Limb (tissue), 2 donors: Measurements from ENCODE around the gene RINT1.

Experiments used
- DNase-seq, 2 donors: peaks; one replicate each; pipeline ENCODE4 v3.0.0-alpha.2; 2016; ENCODE audit errors: extremely low spot score in 2 of 2

RINT1 gene

DNA sequence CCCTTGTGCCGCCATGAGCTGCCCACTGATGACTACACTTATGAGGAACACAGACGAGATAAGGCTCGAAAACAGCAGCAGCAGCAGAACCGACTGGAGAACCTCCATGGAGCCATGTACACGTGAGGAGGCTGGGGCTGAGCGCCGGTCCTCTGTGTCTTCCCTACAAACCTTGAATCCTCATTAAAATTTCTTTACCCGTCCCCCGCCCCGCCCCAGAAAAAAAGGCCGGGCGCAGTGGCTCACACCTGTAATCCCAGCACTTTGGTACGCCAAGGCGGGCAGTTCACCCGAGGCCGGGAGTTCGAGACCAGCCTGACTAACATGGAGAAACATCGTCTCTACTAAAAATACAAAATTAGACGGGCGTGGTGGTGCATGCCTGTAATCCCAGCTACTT is 1.5 kb upstream of the RINT1 start:
- no peak for DNase-seq

DNA sequence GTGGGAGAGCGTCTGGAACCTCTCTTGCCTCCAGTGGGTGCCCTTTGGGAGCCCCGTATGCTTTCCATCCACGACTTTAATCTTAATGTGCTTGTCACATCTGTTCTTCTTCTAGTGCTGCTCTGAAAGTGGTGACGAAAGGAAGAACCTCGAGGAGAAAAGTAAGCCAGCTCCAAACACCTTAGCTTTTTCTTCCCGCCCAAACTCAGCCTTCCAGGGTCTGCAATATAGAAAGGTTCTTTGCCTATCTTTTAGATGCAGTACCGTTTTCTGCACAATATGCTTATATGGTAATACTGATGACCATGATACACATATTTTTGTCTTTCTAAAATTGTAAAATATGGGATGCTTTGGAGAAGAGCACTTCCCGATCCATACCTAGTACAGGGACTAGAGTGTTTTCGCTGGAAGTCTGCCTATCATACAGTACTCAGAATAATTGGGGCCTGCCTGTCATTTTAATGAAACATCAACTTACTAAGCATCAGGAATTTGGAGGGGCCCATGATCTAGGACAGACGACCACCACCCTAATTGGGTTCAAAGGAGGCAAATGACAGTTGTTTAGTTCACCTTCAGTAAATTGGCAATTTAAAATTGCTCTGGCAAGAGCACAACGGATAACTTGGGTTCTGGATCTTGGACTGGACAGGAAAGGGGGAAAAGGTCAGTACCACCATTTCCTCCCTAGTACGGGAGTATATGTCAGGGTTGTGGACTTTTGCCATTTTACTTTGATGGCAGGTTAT is 884 bp downstream of the RINT1 start:
- DNase-seq = no peak

DNA sequence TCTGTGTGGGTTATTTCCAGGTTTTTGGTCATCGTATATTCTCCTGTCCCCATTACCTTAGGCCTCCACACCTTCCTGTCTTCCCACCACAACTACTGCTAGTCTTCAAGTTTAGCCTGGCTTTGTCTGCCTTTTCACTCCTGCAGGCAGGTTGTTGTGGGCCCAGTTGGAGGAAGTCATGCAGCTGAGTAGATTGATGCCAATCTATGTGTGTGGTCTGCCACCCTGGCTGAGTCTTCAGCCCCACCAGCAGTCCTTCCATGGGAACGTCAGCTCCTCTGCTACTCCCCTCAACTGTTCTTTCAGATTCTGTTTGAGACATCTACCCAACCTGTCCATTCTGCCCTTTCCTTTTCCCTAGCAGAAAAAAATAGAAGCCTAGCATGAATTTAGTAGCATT is 6.3 kb downstream of the RINT1 start:
- no peak for DNase-seq

DNA sequence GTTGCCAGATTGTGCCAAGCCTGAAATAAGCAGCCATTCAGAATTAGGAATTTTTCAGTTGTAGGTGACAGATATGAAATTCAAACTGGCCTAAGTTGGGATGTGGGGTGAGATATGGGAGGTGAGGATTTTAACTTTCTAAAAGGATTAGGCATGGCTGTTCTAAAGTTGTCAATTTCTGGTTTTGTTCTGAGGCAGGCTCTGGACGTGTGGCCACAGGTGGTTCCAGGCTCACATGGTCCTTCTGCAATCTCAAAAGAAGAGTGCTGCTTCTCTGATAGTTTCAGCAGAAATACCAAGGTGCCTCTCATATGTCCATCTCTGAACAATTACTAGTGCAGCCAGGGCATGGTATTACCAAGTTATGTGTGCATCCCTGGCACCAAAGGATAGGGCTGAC is 27.9 kb downstream of the RINT1 start:
- DNase-seq = no peak

DNA sequence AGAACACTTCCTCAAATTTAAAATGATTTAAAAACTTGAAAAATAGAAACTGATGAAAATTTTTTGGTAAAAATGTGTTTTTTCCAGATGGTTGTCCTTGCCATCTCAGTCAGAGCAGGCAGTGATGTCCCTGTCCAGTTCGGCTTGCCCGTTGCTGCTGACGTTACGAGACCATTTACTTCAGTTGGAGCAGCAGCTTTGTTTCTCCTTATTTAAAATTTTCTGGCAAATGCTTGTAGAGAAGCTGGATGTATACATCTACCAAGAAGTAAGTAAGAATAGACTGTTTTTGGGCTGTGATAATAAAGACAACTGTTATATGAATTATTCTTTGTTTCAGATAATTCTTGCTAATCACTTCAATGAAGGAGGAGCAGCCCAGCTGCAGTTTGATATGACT is 33.2 kb downstream of the RINT1 start:
- no peak for DNase-seq

DNA sequence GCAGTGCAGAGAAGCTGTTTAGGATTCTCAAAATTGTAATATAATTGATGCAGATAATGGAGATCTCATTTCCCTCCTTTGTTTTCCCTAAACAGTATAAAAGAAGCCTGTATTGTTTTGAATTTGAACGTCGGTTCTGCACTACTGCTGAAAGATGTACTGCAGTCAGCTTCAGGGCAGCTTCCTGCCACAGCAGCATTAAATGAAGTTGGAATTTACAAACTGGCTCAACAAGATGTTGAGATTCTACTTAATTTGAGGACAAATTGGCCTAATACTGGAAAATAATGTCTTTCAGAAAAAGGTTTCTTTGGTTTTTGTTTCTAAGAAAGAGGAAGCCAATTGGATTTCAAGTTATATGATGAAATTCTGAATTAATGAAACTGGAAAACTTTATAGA is 35.0 kb downstream of the RINT1 start:
- no peak for DNase-seq

DNA sequence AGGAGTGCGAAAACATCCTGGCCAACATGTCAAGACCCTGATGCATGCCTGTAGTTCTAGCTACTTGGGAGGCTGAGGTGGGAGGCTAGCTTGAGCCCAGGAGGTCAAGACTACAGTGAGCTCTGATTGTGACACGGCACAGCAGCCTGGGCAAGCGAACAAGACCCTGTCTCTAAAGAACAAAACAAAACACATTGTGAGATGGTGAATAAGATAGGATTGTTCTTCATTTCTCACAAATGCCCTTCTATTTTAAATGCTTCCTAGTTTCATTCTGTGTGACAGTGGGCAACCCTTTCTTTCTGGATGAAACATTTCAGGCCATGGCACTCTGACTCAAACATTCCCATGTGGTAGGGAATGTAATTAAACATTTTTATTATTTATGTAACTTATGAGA is 35.8 kb downstream of the RINT1 start:
- DNase-seq = no peak

DNA sequence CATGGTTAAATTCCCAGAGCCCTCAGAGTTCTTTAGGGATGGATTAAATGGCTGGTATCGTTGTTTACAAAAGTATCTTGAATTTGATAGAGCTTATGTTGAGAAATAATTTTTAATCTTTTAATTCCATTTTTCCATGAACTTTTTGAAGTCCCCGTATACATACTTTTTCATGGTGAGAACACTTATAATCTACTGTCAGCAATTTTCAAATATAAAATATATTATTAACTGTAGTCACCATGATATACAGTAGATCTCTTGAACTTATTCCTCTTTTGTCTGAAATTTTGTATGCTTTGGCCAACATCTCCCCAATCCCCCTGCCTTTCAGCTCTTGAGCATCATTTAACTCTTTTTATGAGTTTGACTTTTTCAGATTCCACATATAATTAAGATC is 39.9 kb downstream of the RINT1 start:
- no peak for DNase-seq

DNA sequence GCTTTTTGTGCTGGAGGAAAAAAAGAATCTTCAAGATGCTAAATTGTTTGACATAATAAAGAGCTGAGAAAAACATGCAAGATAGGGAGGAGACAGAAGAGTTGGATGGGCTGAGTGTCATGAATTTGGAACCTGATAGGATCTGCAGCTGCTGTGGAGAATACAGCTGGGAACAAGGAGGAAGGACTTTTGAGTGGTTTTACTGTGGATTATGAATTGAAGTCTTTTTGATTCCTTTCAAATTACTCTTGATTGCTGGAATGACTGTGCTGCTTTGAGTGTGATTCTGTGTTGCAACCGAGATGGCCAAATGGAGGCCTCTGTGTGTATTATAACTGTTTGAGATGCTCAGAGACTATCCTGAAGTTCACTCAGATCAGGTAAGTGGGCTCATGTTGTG is 45.2 kb downstream of the RINT1 start:
- DNase-seq = peak in 1 of 2 donors; percentile 21

DNA sequence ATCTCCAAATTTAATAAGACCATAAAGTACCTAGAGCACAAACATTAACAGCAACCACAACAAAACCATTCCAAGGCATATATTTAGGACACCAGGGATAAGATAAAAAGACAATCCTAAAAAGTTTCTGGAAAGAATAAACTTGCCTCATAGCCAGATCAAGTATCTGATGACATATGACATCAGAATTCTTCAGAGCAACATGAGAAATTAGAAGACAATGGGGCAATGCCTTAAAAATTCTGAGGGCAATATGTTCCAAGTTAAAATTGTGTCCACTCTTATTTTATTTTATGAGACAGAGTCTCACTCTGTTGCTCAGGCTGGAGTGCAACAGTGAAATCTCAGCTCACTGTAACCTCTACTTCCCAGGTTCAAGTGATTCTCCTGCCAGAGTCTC is 46.5 kb downstream of the RINT1 start:
- no peak for DNase-seq

DNA sequence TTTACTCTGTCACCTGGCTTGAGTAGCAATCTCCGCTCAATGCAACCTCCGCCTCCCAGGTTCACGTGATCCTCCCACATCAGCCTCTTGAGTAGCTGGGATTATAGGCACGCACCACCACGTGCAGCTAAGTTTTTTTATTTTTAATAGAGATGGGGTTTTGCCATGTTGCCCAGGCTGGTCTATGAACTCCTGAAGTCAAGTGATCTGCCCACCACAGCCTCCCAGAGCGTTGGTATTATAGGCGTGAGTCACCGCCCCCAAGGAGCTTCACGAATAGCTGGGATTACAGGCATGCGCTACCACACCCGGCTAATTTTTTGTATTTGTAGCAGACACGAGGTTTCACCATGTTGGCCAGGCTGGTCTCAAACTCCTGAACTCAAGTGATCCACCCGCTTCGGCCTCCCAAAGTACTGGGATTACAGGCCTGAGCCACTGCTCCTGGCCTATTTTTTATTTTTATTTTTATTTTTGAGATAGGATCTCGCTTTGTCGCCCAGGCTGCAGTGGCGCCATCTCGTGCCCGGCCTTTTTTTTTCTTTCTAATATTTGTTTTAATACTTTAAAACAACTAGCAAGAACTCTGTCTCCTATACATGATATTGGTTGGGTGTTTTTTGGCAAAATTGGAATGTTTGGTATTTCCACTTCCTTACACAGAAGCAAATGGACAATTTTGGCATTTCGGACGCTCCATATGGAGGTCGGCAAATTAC is 48.2 kb downstream of the RINT1 start:
- no peak for DNase-seq

DNA sequence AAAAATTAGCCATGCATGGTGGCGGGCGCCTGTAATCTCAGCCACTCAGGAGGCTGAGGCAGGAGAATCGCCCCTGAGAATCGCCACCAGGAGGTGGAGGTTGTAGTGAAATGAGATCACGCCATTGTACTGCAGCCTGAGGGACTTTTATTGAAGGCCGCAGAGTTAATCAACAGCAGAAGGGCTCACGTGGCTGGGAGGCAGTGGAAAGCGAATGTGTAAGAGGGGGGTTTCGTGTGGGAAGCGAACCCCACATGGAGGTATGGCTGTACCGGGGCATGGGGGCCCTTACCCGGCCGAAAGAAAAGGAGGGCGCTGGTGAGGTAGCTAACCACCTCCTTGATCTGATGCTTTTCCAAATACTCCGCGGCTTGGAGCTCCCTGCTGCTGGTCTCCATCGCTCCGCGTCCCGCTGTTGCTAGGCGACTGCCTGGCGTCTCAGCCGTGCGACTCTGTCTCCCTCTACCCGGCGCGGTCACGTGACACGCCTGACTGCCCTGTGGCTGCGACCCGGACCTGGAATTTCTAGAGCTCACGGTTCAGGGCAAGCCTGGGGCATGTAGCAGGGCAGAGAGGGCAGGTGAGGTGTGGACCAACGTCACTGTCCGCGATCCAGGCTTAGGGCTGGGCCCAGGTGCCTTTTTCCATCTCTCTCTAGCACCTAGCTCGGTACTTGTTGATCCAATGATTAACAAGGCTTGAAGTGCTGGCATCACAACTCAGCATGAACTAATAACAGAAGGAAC is 49.2 kb downstream of the RINT1 start, which contains the start of gene EFCAB10:
Gene EFCAB10 (minus strand): TSS at position 428 of the 746 bp plus-strand sequence. CDS start 30 bp downstream, at position 398.
- DNase-seq = peak; percentile 15 to 83

DNA sequence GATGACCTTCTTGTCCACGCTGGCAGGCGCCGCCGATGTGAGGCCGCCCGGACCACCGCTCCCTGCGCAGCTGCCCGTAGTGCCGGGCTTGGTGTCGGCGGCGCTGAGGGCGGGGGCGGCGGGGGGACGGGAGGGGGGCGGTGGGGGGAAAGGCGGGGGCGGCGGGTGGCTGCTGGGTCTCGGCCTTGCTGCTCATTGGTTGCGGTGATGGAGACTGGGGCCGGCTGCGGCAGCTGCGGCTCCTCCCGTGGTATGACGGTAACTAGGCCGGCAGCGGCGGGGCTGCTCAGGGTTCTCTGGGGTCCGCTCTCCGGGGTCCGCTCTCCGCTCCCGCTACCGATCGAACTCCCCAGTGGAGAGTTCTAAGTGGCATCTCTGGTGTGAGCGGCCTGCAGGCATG is 51.1 kb downstream of the RINT1 start:
- no peak for DNase-seq

DNA sequence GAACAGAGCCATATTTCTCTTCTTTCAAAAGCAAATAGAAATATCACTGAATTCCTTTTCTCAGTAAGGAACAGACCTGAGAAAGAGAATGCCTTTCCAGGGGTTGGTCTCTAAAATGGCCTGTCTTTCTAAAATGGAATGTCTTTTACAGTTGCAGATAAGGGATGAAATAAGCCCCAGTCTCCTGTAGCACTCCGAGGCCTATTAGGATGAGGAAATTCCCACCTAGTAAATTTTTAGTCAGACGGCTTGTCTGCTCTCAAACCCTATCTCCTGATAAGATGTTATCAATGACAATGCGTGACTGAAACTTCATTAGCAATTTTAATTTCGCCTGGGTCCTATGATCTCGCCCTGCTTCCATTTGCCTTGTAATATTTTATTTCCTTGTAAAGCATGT is 52.2 kb downstream of the RINT1 start:
- no peak for DNase-seq

DNA sequence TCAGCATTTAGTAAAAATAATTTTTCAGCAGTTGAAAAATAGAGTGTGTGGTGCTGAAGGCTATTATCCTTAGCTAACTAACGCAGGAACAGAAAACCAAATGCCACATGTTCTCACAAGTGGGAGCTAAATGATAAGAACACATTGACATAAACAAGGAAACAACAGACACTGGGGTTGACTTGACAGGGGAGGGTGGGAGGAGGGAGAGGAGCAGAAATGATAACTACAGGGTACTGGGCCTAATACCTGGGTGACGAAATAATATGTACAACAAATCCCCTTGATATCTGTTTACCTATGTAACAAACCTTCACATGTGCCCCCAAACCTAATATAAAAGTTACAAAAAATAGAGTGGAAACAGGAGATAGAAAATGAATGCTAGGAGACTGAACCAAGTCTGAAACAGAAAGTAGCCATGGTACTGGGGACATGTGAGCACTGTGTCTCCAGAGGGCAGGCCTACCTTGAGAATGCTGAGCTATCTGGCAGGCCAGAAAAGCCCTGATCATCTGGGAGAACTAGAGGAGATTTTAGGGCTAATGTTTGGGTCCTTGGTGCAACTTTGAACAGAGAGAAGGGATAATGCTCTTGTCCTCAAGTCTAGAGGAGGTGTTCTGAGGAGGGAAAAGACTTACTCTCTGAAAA is 54.0 kb downstream of the RINT1 start:
- DNase-seq = no peak

DNA sequence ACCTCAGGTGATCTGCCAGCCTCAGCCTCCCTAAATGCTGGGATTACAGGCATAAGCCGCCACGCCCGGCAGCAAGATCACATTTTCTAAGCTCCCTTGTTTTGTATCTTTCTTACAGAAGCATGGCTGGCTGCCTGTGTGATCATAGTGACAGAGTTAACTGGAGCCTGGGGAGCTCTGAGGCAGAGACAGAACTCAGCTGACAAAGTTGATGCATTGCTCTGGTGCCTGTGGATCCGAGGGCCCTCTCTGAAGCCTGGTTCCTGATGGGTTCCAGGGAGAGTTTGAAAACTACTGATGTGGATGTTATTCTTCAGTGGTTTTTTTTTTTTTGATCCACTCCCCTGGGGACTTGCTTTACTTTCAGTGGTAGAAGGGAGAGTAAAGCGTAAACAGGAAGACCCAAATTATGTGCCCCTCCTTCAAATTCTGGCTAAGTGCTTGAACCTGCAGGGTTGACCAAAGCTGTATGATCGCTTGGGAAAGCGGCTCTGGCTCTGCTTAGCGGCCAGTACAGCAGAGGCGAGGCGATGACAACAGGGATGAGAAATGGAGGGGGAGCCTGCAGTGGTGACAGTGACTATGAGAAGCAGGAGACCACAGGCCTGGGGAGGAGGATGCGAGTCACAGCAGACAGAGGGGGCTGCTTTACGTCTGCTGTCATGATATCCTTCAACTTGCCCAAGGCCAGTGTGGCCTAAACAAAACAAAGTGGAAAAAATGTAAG is 56.1 kb downstream of the RINT1 start:
- no peak for DNase-seq

DNA sequence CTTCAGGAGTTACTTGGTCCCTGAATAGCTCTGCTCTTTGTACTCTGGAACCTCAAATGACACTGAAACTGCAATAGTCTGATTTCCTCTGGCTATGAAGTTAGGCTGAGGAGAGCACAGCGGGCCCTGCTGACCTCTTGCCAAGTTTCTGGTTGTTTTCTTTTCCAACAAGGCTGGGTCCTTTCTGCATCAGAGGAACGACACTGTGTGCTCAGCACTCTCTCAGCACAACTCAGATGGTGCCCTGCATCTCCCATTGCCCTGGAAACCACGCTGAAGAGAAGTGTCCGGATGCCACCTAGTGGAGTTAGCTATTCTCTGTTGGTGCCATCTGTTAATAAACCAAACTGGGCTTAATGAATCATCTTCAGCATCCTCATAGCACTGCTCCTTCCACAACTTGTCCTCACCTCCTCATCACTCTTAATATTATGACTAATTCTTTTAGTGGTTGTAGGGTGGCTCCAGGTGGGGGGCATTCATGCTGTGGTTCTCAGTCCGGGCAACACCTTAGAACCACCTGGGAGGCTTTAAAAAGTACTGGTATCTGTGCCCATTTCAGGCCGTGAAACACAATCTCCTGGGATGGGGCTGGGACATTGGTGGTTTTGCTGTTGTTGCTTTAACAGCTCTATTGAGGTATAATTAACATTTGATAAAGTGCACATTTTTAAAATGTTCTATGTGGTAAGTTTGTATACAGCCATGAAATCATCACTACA is 57.5 kb downstream of the RINT1 start:
- DNase-seq = peak; percentile 43 to 61

DNA sequence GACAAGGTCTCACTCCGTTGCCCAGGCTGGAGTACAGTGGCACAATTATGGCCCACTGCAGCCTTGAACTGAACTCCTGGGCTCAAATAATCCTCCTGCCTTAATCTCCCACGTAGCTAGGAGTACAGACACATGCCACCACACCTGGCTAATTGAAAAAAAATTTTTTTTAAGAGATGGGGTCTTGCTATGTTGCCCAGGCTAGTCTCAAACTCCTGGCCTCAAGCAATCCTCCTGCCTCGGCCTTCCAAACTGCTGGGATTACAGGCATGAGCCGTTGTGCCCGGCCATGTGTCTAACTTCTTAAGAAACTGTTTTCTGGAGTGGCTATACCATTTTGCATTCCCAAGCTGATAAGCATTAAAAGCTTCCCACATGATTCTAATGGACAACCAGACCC is 58.8 kb downstream of the RINT1 start:
- DNase-seq = no peak

DNA sequence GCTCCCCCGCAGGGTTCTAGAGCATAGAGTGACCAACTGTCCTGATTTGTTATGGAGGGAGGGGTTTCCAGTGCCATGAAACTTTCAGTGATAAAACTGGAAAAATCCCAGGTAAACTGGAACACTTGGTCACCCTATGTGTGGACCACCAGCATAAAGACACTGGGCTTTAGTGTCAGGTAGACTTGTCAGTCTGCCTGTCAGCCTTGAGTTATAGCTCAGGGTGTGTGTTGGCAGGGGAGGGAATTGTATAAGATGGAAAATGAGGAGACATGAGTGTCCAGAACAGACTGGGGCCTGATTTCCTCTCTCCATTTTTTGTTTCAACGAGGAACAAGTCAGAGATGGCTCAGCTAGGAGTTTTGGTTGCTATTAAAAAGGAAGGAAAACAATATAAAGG is 59.5 kb downstream of the RINT1 start:
- no peak for DNase-seq

DNA sequence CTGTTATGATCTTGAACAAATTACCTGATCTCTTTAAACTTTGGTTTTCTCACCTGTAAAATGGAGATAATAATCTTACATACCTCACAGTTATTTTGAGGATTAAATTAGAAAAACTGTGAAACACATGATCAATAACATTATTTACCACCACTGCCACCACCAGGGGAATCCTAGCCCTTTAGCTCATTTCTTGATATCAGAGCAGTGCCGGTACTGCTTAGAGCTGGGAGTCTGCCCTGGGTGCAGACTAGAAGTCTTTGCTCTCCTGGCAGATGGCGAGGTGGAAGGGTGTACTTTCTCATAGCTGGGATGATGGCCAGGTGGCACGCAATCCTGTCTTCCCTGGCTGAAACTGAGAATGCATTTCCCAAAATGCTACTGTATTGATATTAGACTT is 62.0 kb downstream of the RINT1 start:
- DNase-seq = no peak

DNA sequence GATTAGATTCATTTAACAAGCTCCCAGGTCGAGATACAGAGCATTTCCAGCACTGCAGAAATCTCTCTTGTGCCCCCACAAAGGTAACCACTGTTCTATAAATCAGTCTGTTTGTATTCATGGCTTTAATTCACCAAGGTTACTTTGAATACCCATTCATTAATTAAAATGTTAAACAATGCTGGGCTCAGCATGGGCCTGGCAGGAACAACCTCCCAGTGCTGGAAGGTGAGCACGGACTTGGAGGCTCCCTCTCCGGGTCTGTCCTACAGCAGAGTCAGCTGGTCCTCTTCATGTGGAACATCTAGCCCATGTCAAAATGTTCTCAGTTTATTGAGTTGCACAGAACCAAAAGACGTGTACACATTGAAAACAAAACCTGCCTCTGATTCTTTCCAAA is 64.9 kb downstream of the RINT1 start:
- DNase-seq = no peak
